Rectal smooth muscle tissue (tissue), 1 donor: Measurements from ENCODE around the gene PDZRN4.
"Not testable (repeated sequence)": the region's sequence is repeated elsewhere in the genome, so short reads cannot be mapped to it uniquely, and the experiment has no call there.

ENCODE experiments used
- H3K27ac ChIP-seq: one replicate; pipeline ENCODE4 v1.7.0; 2013; ENCODE audit warnings: low read depth, low read length, inconsistent platforms
- H3K27me3 ChIP-seq: one replicate; pipeline ENCODE4 v1.7.0; 2013; ENCODE audit warnings: low read length; ENCODE audit not compliant: control insufficient read depth, insufficient read depth
- H3K36me3 ChIP-seq: one replicate; pipeline ENCODE4 v1.7.0; 2013; ENCODE audit warnings: low read length; ENCODE audit not compliant: control insufficient read depth, insufficient read depth
- H3K4me1 ChIP-seq: one replicate; pipeline ENCODE4 v1.7.0; 2013; ENCODE audit warnings: low read length; ENCODE audit not compliant: control insufficient read depth, insufficient read depth
- H3K4me3 ChIP-seq: one replicate; pipeline ENCODE4 v1.7.0; 2013; ENCODE audit warnings: low read length
- H3K9ac ChIP-seq: one replicate; pipeline ENCODE4 v1.7.0; 2013; ENCODE audit warnings: low read length

PDZRN4 gene

DNA sequence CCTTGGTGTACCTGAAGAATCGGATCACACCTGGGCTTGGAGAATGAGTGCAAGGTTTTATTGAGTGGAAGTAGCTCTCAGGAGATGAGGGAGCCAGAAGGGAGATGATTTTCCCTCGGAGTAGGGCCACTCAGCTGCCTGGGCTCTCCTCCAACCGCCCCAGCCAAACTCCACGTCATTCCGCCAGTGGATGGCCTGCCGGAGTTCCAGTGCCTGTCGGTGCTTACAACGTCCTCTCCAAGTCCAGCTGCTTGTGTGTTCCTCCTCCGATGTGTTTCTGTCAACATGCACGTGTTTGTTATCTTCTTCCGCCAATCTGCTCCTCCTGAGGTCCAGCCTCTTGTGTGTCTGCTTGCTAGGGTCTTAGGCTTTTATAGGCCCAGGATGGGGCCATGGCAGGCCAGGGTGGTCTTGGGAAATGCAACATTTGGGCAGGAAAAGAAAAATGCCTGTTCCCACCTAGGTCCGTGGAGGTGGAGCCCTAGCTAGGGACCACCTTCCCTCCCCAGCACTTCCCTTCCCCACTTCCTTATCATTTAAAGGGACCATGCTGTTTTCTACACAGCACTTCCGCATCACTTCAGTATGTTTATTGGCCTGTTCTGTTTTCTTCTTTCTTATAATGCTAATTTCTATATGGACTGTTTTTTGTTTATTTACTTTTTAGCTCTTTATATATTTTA is 343.2 kb downstream of the PDZRN4 start:
- no peak overlapping the region for H3K27ac ChIP-seq
- no peaks in the 10 kb centered on the region for H3K4me1 ChIP-seq
- no peaks in the 10 kb centered on the region for H3K36me3 ChIP-seq
- H3K9ac ChIP-seq, result no peak overlapping the region
- no peak overlapping the region for H3K4me3 ChIP-seq
- no peaks in the 10 kb centered on the region for H3K27me3 ChIP-seq

DNA sequence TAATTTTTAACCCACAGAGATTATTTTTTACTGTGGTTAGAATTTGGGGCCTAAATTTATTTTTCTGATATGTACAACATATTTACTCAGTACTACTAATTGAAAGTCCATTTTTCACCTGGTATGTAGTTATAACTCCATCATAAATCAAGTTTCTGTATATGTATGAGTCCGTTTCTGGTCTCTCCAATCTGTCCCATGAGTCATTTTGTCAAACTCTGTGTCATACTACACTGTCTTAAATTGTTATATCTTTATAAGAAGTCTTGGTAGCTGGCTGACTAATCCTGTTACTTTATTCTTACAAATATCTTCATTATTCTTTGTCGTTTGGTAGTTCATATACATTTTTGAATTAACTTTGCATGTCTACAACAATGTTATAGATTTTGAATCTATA is 344.0 kb downstream of the PDZRN4 start:
- no peak overlapping the region for H3K4me3 ChIP-seq
- H3K9ac ChIP-seq, result no peak overlapping the region
- H3K36me3 ChIP-seq, result no peaks in the 10 kb centered on the region
- no peak overlapping the region for H3K27ac ChIP-seq
- H3K27me3 ChIP-seq, result no peaks in the 10 kb centered on the region
- no peaks in the 10 kb centered on the region for H3K4me1 ChIP-seq

DNA sequence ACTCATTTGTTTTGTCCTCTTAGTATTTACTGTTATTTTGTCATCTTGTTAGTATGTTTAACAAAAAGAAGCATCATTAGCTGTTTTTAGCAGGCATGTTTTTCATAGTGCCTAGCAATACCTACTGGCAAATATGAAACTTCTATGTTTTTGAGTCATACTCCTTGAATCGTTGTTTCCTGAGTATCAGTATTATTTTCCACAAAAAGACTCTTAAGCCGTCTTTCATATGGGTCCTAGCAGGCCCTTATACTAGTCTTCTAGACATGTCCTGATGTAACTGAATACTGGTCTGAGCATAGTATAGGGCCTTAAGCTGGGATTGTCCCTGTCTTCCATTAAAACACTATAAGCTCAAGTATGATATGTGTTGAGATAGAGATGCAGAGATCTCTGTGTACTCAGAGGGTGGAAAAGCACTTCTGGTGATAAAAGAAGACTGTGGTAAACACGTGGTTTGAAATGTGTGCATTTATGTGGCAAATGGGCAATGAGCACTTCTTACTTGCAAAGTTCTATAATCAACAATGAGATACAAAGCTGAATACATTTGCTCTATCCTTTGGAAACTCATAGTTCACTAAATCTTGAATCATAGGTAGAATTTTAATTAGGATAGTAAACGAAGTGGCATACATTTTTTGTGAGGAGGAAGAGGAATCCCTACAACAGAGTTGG is 348.8 kb downstream of the PDZRN4 start:
- no peak overlapping the region for H3K4me3 ChIP-seq
- no peaks in the 10 kb centered on the region for H3K4me1 ChIP-seq
- no peaks in the 10 kb centered on the region for H3K36me3 ChIP-seq
- no peaks in the 10 kb centered on the region for H3K27me3 ChIP-seq
- no peak overlapping the region for H3K9ac ChIP-seq
- no peak overlapping the region for H3K27ac ChIP-seq

DNA sequence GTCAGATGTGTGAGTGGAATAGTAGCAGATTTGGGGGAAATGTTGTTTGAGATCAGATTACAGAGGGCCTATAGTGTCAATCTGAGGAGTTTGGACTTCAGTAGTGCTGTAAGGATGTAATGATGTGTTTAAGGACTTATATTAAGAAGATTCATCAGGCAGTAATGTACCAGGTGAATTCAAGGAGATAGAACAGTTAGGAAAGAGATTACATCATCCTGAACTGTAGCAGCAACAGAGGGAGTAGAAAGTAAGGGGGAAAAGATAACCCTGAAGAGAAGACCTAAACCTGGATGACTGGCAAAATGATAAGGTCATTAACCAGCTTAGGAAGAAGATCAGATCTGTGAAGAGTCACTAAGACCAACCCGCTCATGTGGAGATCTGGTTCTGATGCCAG is 349.4 kb downstream of the PDZRN4 start:
- no peaks in the 10 kb centered on the region for H3K36me3 ChIP-seq
- H3K4me3 ChIP-seq, result no peak overlapping the region

DNA sequence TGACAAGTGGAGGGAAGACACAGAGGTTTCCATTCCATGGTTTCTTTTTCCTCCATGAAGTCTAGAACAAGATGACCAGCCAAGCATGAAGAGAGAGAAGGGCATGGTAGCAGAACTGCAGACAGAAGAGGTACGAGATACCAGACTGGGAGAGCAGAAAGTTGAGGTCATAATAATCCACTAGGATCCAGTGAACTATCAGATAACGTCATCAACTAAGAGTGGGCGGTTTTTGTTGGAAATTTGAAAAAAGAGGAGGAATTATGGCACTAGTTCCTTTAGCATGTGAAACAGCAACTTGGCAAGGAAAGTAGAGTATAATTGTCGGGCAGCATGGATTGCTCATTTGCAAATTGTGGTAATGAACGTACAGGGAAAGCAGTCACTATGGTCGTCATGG is 357.6 kb downstream of the PDZRN4 start:
- Histone ChIP-seq H3K9ac (no peak overlapping the region), H3K4me1 (no peaks in the 10 kb centered on the region), H3K4me3 (no peak overlapping the region), H3K27me3 (no peaks in the 10 kb centered on the region), H3K36me3 (no peaks in the 10 kb centered on the region), H3K27ac (no peak overlapping the region)

More for the DNA sequence above, 349.4 kb downstream of the PDZRN4 start:
- Histone ChIP-seq H3K9ac (no peak overlapping the region), H3K4me1 (no peaks in the 10 kb centered on the region), H3K27ac (no peak overlapping the region), H3K27me3 (no peaks in the 10 kb centered on the region)

DNA sequence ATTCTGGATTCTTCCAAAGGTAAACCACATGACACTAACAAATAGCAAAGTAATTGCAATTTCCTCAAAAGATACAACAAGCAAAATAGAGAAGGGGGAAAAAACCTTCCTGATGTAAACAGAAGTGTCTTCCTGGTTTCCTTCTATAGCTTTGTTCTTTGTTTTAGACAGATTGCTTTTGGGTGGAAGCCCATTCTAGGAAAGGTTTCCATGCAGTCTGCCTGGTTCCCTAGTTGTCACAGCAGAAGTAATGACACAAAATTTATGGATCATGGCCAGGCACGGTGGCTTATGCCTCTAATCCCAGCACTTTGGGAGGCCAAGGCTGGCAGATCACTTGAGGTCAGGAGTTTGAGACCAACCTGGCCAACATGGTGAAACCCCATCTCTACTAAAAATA is 359.0 kb downstream of the PDZRN4 start:
- H3K4me1 ChIP-seq, H3K9ac ChIP-seq, H3K27me3 ChIP-seq, H3K36me3 ChIP-seq, H3K4me3 ChIP-seq, H3K27ac ChIP-seq: not testable (repeated sequence)

DNA sequence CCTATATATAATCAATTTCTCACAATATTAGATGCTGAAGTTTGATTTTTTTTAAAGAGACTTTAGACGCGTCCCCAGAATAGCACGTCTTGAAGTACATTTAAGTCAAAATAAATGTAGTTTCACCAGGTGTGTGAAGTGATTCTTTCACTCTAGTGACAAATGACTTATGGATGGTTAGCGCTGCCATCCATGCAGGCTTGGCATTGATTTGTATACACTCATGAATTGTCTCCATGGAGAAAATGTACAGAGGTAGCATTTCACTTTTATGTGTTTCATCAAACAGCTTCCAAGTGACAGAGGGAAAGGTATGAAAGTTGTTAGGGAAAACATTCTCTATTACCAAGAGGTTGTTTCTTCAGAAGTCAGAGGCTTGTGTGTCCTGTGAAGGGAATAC is 360.8 kb downstream of the PDZRN4 start:
- Histone ChIP-seq H3K4me3 (no peak overlapping the region), H3K9ac (no peak overlapping the region), H3K27me3 (no peaks in the 10 kb centered on the region), H3K36me3 (no peaks in the 10 kb centered on the region), H3K27ac (no peak overlapping the region), H3K4me1 (no peaks in the 10 kb centered on the region)

DNA sequence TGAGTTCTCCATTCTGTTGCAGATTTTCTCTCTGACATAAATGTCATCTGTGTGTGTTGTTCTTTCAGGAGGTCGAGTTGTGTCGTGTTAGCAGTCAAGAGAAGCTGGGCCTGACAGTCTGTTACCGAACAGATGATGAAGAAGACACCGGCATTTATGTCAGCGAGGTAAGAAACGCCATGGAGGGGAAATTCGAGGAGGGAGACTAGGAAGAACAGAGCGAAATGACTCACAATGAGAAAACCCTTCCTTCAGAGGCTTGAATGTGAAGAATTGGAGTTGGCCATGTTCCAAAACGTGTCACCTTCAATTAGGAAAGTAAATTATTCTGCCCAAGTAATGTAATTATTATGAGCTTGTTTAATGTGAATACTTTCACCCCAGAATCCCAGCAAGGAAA is 364.5 kb downstream of the PDZRN4 start:
- H3K27me3 ChIP-seq, result no peaks in the 10 kb centered on the region
- no peaks in the 10 kb centered on the region for H3K4me1 ChIP-seq
- H3K27ac ChIP-seq, result no peak overlapping the region
- H3K4me3 ChIP-seq, result no peak overlapping the region
- no peaks in the 10 kb centered on the region for H3K36me3 ChIP-seq
- H3K9ac ChIP-seq, result no peak overlapping the region

DNA sequence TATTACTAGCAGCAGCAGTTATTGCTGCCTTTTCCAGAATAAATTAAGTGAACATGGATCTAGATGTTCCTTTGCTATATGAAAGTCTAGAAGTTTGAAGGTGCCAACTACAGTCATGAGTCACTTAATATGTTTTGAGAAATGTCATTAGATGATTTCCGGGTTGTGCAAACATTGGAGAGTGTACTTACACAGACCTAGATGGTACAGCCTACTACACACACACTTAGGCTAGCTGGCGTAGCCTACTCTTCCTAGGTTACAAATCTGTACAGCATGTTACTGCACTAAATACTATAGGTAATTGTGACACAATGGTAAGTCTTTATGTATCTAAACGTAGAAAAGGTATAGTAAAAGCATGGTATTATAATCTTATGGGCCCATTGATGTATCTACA is 368.1 kb downstream of the PDZRN4 start:
- no peaks in the 10 kb centered on the region for H3K4me1 ChIP-seq
- H3K9ac ChIP-seq, result no peak overlapping the region
- H3K27me3 ChIP-seq, result no peaks in the 10 kb centered on the region
- no peak overlapping the region for H3K4me3 ChIP-seq
- no peaks in the 10 kb centered on the region for H3K36me3 ChIP-seq
- H3K27ac ChIP-seq, result no peak overlapping the region

DNA sequence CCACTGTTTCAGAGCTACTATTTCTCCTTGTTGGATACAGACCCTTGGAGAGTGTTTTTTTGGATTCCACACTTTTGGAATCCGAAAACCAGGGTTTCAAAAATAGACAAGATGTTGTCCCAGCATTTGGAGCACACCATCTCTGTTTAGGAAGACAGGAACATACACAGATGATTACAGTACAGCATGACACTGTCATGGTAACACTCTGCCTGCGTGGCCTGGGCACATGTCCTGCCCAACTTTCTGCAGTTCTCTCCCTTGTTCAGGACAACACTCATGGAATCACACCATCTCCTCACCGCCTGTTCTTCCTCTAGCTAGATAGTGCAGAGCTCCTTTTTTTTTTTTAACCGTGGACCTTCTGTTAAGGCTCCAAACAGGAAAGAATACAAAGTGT is 369.2 kb downstream of the PDZRN4 start:
- Histone ChIP-seq H3K9ac (no peak overlapping the region), H3K4me1 (no peaks in the 10 kb centered on the region), H3K36me3 (no peaks in the 10 kb centered on the region), H3K27me3 (no peaks in the 10 kb centered on the region), H3K27ac (no peak overlapping the region), H3K4me3 (no peak overlapping the region)

DNA sequence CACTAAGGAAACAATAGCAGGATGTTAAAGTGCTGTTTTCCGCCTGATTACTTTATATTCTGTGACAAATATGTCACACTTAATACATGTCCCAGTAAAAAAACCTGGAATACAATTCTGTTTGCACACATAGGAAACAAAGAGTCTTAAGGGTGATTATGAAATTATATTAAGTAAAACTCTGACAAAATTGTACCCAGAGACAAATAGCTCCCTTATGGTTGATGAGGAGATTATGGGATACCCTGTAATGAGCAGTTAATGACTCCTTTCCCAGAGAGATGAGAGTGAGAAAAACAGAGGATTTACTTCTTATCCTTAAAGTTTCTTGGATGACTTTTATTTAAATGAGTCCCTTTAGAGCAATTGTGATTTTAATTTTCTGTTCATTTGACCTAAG is 370.6 kb downstream of the PDZRN4 start:
- Histone ChIP-seq H3K27ac (no peak overlapping the region), H3K36me3 (no peaks in the 10 kb centered on the region), H3K9ac (no peak overlapping the region)

DNA sequence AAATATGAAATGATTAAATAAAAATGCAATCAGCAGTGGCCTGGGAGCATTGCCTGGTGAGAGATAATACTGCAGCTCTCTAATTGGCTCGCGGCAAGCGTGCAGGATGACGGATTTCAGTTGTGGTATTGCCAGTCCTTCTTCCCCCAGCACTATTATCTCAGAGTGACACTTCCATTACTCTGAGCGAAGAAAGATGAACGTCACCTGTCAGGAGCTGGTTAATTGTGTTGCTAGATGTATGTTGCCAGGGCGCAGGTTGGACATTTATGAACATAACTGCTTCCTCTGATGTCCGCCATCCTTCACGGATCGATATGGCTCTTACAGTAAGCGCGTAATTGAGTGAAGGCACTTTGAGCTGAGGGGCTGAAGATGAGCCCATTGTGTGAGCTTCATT is 374.9 kb downstream of the PDZRN4 start:
- no peak overlapping the region for H3K9ac ChIP-seq
- no peak overlapping the region for H3K4me3 ChIP-seq
- H3K27me3 ChIP-seq, result no peaks in the 10 kb centered on the region
- H3K36me3 ChIP-seq, result no peaks in the 10 kb centered on the region
- no peak overlapping the region for H3K27ac ChIP-seq
- H3K4me1 ChIP-seq, result no peaks in the 10 kb centered on the region

More for the DNA sequence above, 370.6 kb downstream of the PDZRN4 start:
- Histone ChIP-seq H3K4me1 (no peaks in the 10 kb centered on the region), H3K27me3 (no peaks in the 10 kb centered on the region), H3K4me3 (no peak overlapping the region)

DNA sequence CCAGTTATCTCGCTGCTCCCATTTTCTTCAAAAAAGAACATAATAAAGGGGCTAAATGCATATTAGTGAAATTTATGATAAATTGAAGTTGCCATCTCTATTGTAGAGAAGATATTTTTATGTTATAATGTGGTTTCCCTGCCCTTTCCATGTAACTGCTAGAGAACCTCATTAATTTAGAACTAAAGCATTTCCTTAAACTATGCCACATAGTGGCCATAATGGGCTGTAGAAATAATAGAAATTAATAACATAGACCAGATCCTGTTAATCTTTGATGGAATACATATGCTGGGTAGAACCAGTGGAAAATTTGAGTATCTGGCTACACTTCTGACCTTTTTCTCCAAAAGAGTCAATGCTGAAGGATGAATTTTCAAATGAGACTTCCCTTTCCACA is 376.7 kb downstream of the PDZRN4 start:
- H3K27me3 ChIP-seq, result no peaks in the 10 kb centered on the region
- H3K36me3 ChIP-seq, result no peaks in the 10 kb centered on the region
- no peak overlapping the region for H3K9ac ChIP-seq
- no peak overlapping the region for H3K27ac ChIP-seq
- no peaks in the 10 kb centered on the region for H3K4me1 ChIP-seq
- H3K4me3 ChIP-seq, result no peak overlapping the region
